Spleen (tissue), 7 donors: ENCODE measurements around the gene MRPL16.
"Not testable (repeated sequence)": the region's sequence is repeated elsewhere in the genome, so short reads cannot be mapped to it uniquely, and the experiment has no call there.

Experiments
- POLR2A ChIP-seq, 3 donors: fragments of 450-650 bp; IDR thresholded peaks; one replicate each; pipeline ENCODE4 v1.5.1; 2017; ENCODE audit warnings: antibody characterized with exemption in 3 of 3, mild to moderate bottlenecking in 1 of 3
- POLR2AphosphoS5 ChIP-seq, 3 donors: sonication (generic); formaldehyde crosslinking; IDR thresholded peaks; one replicate each; pipeline ENCODE4 v1.5.1; 2017; ENCODE audit warnings: antibody characterized with exemption in 3 of 3
- TF ChIP-seq, protein P1 (sequence below), 11 experiments: fragments of 200-600 bp in 7 of 11; fragments of 450-650 bp in 4 of 11; sonication (generic) in 4 of 11; IDR thresholded peaks in 8 of 11; conservative IDR thresholded peaks in 3 of 11; 1 replicate in 7 of 11; 2 replicates in 4 of 11; pipeline versions ENCODE4 v1.4.0 to v1.8.0; 2016 to 2021; ENCODE audit warnings: antibody characterized with exemption in 11 of 11, inconsistent platforms in 4 of 11, mild to moderate bottlenecking in 1 of 11
- donor health status: DM: no; HTN: no; CAD: no; lungs with moderate emphysema.
- donor health status: DM: no; HTN: no; CAD: no.
- donor health status: DM: no; HTN: no; CAD: no.

DNA sequence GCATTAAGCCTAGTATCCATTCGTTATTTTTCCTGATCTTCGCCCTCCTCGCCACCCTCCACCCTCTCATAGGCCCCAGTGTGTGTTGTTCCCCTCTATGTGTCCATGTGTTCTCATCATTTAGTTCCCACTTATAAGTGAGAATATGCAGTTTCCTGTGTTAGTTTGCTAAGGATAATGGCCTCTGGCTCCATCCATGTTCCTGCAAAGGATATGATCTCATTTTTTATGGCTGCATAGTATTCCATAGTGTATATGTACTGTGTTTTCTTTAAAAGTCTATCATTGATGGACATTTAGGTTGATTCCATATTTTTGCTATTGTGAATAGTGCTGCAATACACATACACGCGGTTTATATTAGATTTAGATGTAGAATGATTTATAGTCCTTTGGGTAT is 40.8 kb upstream of the MRPL16 start:
- TF ChIP-seq POLR2AphosphoS5, POLR2A (IDR thresholded peaks at IDR 0.05): not testable (repeated sequence)
- TF ChIP-seq, protein P1, sequence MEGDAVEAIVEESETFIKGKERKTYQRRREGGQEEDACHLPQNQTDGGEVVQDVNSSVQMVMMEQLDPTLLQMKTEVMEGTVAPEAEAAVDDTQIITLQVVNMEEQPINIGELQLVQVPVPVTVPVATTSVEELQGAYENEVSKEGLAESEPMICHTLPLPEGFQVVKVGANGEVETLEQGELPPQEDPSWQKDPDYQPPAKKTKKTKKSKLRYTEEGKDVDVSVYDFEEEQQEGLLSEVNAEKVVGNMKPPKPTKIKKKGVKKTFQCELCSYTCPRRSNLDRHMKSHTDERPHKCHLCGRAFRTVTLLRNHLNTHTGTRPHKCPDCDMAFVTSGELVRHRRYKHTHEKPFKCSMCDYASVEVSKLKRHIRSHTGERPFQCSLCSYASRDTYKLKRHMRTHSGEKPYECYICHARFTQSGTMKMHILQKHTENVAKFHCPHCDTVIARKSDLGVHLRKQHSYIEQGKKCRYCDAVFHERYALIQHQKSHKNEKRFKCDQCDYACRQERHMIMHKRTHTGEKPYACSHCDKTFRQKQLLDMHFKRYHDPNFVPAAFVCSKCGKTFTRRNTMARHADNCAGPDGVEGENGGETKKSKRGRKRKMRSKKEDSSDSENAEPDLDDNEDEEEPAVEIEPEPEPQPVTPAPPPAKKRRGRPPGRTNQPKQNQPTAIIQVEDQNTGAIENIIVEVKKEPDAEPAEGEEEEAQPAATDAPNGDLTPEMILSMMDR (IDR thresholded peaks at IDR 0.05 in 8 of 11, conservative IDR thresholded peaks at IDR 0.05 in 3 of 11), result not testable (repeated sequence)
